Thymus (tissue), 11 donors: ENCODE data around the gene ZNF169. TPM values are rescaled to one million over a fixed set of nuclear protein-coding genes. Genes with fewer than 3 reads are reported as not detected.
"Not testable (repeated sequence)": the region's sequence is repeated elsewhere in the genome, so short reads cannot be mapped to it uniquely, and the experiment has no call there.

Experiments used
- DNase-seq, 9 donors: peaks; one replicate each; pipeline ENCODE4 v3.0.0-alpha.2; 2013; ENCODE audit warnings: low spot score in 9 of 9, low read depth in 6 of 9, missing footprints in 1 of 9
- H3K27ac ChIP-seq, 2 donors: one replicate each; pipeline ENCODE4 v1.5.1; 2013; ENCODE audit warnings: control low read depth in 1 of 2, low read depth in 1 of 2, low read length in 1 of 2, mild to moderate bottlenecking in 1 of 2, moderate library complexity in 1 of 2
- H3K27me3 ChIP-seq, 2 donors: one replicate each; pipeline ENCODE4 v1.5.1; 2013; ENCODE audit warnings: low read length in 1 of 2; ENCODE audit not compliant: control insufficient read depth in 2 of 2, insufficient read depth in 1 of 2
- H3K36me3 ChIP-seq, 2 donors: one replicate each; pipeline ENCODE4 v1.5.1; 2013; ENCODE audit warnings: low read length in 1 of 2, mild to moderate bottlenecking in 1 of 2, moderate library complexity in 1 of 2; ENCODE audit not compliant: control insufficient read depth in 2 of 2, insufficient read depth in 2 of 2
- H3K4me1 ChIP-seq, 2 donors: one replicate each; pipeline ENCODE4 v1.5.1; 2013; ENCODE audit warnings: low read length in 2 of 2; ENCODE audit not compliant: control insufficient read depth in 2 of 2, insufficient read depth in 2 of 2
- H3K4me3 ChIP-seq, 2 donors: one replicate each; pipeline ENCODE4 v1.5.1; 2013; ENCODE audit warnings: low read length in 2 of 2, control low read depth in 1 of 2, mild to moderate bottlenecking in 1 of 2
- H3K9me3 ChIP-seq, 2 donors: one replicate each; pipeline ENCODE4 v1.5.1; 2013; ENCODE audit warnings: low read length in 1 of 2, mild to moderate bottlenecking in 1 of 2; ENCODE audit not compliant: control insufficient read depth in 2 of 2, insufficient read depth in 1 of 2
- WGBS: extraction: QIAGEN DNeasy Blood & Tissue Kit; methylation state at CpG from one replicate; pipeline ENCODE4 v1.1.7; 2013; 5-methylcytosine and 5-hydroxymethylcytosine counted together
- polyA plus RNA-seq: library from polyadenylated mRNA; stranded (reverse); fragments of 200-250 nt; gene quantifications from one replicate; pipeline ENCODE4 v1.2.3, GENCODE V29; 2013
- total RNA-seq: library from RNA; stranded (reverse); fragments of 120-200 nt; gene quantifications from one replicate; pipeline ENCODE4 v1.2.4, GENCODE V29; 2013
- donor health status: healthy.

Gene ZNF169
- total and polyA plus RNA-seq, 2 donors, result 3.1 to 4.4 TPM

GRCh38 chr9:94301583-94301982 lies 42.5 kb downstream of the ZNF169 start:
- no peaks in the 10 kb centered on the region for H3K9me3 ChIP-seq
- H3K36me3 ChIP-seq, result peaks cover 0 to 6% of the 10 kb centered on the region in 2 donors
- H3K4me1 ChIP-seq, result peaks cover 0 to 5% of the 10 kb centered on the region in 2 donors
- 92% methylated on average over 5 of the region's 5 CpGs for WGBS
- H3K27ac ChIP-seq, result no peak overlapping the region
- no peaks in the 10 kb centered on the region for H3K27me3 ChIP-seq
- no peak for DNase-seq
- H3K4me3 ChIP-seq, result no peak overlapping the region

- Histone ChIP-seq H3K4me1 (peaks cover 0 to 5% of the 10 kb centered on the region in 2 donors), H3K36me3 (peaks cover 0 to 6% of the 10 kb centered on the region in 2 donors), H3K27ac (no peak overlapping the region), H3K9me3 (no peaks in the 10 kb centered on the region), H3K4me3 (no peak overlapping the region), H3K27me3 (no peaks in the 10 kb centered on the region)
- 98% methylated on average over 4 of the region's 4 CpGs for WGBS
- DNase-seq, result no peak
Measured at GRCh38 chr9:94302426-94302825, 43.3 kb downstream of the ZNF169 start.

GRCh38 chr9:94303321-94303720 lies 44.2 kb downstream of the ZNF169 start:
- peaks cover 0 to 6% of the 10 kb centered on the region in 2 donors for H3K36me3 ChIP-seq
- H3K4me3 ChIP-seq, result no peak overlapping the region
- H3K9me3 ChIP-seq, result no peaks in the 10 kb centered on the region
- peaks cover 0 to 5% of the 10 kb centered on the region in 2 donors for H3K4me1 ChIP-seq
- H3K27me3 ChIP-seq, result no peaks in the 10 kb centered on the region
- no peak for DNase-seq
- no peak overlapping the region for H3K27ac ChIP-seq

GRCh38 chr9:94315034-94315984 lies 56.2 kb downstream of the ZNF169 start:
- 97% methylated on average over 4 of the region's 15 CpGs for WGBS

GRCh38 chr9:94316236-94316635 lies 57.1 kb downstream of the ZNF169 start:
- H3K4me3 ChIP-seq, H3K9me3 ChIP-seq, DNase-seq, H3K27ac ChIP-seq, H3K36me3 ChIP-seq, H3K4me1 ChIP-seq, H3K27me3 ChIP-seq: not testable (repeated sequence)
- WGBS, result 73% methylated on average over 2 of the region's 5 CpGs

More at GRCh38 chr9:94315034-94315984, 56.2 kb downstream of the ZNF169 start:
- not testable (repeated sequence) for H3K4me1 ChIP-seq, DNase-seq, H3K27me3 ChIP-seq, H3K4me3 ChIP-seq, H3K9me3 ChIP-seq, H3K27ac ChIP-seq, H3K36me3 ChIP-seq

- not testable (repeated sequence) for DNase-seq, H3K9me3 ChIP-seq, H3K27me3 ChIP-seq, H3K36me3 ChIP-seq, H3K4me1 ChIP-seq, H3K27ac ChIP-seq, H3K4me3 ChIP-seq
- WGBS, result 83% methylated on average over 1 of the region's 10 CpGs
Measured at GRCh38 chr9:94317949-94318657, 59.0 kb downstream of the ZNF169 start.

GRCh38 chr9:94322342-94322940 lies 63.3 kb downstream of the ZNF169 start:
- H3K9me3 ChIP-seq, H3K4me3 ChIP-seq, H3K27me3 ChIP-seq, H3K4me1 ChIP-seq, H3K27ac ChIP-seq, H3K36me3 ChIP-seq, DNase-seq: not testable (repeated sequence)
- WGBS, result 93% methylated on average over 8 of the region's 9 CpGs

GRCh38 chr9:94323153-94323798 lies 64.2 kb downstream of the ZNF169 start:
- 91% methylated on average over 12 of the region's 18 CpGs for WGBS
- not testable (repeated sequence) for H3K4me3 ChIP-seq, DNase-seq

More at GRCh38 chr9:94323153-94323798, 64.2 kb downstream of the ZNF169 start:
- H3K27me3 ChIP-seq, H3K36me3 ChIP-seq, H3K4me1 ChIP-seq, H3K9me3 ChIP-seq, H3K27ac ChIP-seq: not testable (repeated sequence)
